Memory B cell (primary cell): ENCODE measurements around the gene WRAP73.

Experiments used
- ATAC-seq: fragments of 150-1000 bp; cut with Tn5 transposase; 2 replicates; pipeline ENCODE4 v1.10.0; 2021; ENCODE audit warnings: low read depth, mild to moderate bottlenecking, moderate library complexity
- DNase-seq, 2 donors: peaks; one replicate each; pipeline ENCODE4 v3.0.0; 2022; ENCODE audit warnings: low spot score in 2 of 2
- H3K27ac Mint-ChIP-seq: one replicate; pipeline ENCODE4 v1.8.0; 2022; ENCODE audit warnings: mild to moderate bottlenecking, moderate library complexity, mixed read lengths
- H3K27me3 Mint-ChIP-seq: one replicate; pipeline ENCODE4 v1.8.0; 2022; ENCODE audit warnings: mixed read lengths
- H3K36me3 Mint-ChIP-seq: one replicate; pipeline ENCODE4 v1.8.0; 2022; ENCODE audit warnings: mild to moderate bottlenecking, mixed read lengths
- H3K4me1 Mint-ChIP-seq: one replicate; pipeline ENCODE4 v1.8.0; 2022; ENCODE audit warnings: mixed read lengths
- H3K4me3 Mint-ChIP-seq: one replicate; pipeline ENCODE4 v1.8.0; 2022; ENCODE audit warnings: mild to moderate bottlenecking, moderate library complexity, mixed read lengths
- H3K9me3 Mint-ChIP-seq: one replicate; pipeline ENCODE4 v1.8.0; 2022; ENCODE audit warnings: mixed read lengths

WRAP73 gene

GRCh38 chr1:3677484-3677883 lies 27.6 kb upstream of the WRAP73 start:
- ATAC-seq (peak; percentile 21), DNase-seq (no peak)
- Mint-ChIP-seq H3K27me3 (no peaks in the 10 kb centered on the region), H3K4me3 (peak overlapping the region; percentile 67), H3K9me3 (peaks cover 2% of the 10 kb centered on the region), H3K36me3 (no peaks in the 10 kb centered on the region), H3K4me1 (peaks cover 56% of the 10 kb centered on the region), H3K27ac (peak overlapping the region; percentile 86)

GRCh38 chr1:3676581-3677470 lies 26.9 kb upstream of the WRAP73 start:
- ATAC-seq (peak; percentile 10), DNase-seq (no peak)
- peak overlapping the region; percentile 86 for H3K27ac Mint-ChIP-seq
- H3K4me3 Mint-ChIP-seq, result peak overlapping the region; percentile 67
- H3K36me3 Mint-ChIP-seq, result no peaks in the 10 kb centered on the region
- peaks cover 62% of the 10 kb centered on the region for H3K4me1 Mint-ChIP-seq
- H3K9me3 Mint-ChIP-seq, result peaks cover 2% of the 10 kb centered on the region
- no peaks in the 10 kb centered on the region for H3K27me3 Mint-ChIP-seq

GRCh38 chr1:3675436-3675835 lies 25.5 kb upstream of the WRAP73 start:
- Mint-ChIP-seq H3K27me3 (no peaks in the 10 kb centered on the region), H3K36me3 (no peaks in the 10 kb centered on the region), H3K4me1 (peaks cover 61% of the 10 kb centered on the region), H3K4me3 (peak overlapping the region; percentile 66), H3K27ac (peak overlapping the region; percentile 86), H3K9me3 (peaks cover 2% of the 10 kb centered on the region)
- no peak for ATAC-seq
- DNase-seq, result no peak

DNA sequence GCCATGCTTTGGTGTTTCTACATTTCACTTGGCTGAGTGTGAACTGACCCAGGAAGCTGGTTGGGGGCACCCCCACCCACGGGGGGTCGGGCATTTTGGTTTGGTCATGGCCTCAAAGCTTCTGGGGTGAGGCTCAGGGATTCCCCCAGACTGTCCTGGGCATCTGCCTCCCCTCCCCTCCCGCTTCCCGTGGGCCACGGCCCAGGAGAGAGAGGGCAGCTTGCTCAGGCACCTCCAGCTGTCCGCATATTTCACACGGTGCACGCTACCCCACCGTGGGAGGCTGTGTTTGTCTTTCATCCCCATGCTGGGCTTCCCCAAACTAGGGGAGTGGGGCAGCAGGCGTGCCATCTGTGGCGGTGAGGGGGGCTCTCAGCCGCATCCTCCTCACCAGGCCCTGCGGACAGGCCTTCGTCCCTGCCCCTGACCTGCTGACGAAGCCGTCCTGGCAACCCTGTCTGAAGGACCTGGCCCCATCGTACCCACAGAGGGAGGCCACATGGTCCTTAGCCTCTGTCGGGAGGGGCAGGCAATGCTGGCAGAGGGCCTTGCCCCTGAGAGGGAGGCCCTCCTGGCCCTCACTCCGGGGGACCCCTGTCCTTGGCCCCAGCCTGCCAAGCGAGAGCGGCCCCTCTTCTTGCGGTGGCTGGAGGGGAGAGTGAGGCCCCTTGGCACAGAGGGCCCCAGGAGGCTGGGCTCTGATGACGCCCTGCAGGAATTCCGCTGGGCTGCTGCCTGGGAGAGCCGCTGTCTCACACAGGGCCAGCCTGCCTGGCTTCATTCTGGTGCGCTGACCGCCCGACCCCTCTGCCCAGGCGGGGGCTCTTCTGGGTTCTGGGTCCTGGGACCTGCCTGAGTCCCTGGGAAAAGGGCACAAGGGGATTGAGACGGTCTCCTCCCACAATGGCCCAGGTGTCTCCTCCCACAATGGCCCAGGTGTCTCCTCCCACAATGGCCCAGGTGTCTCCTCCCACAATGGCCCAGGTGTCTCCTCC lies 24.5 kb upstream of the WRAP73 start:
- H3K27me3 Mint-ChIP-seq, result no peaks in the 10 kb centered on the region
- DNase-seq (no peak), ATAC-seq (no peak)
- peak overlapping the region; percentile 98 for H3K27ac Mint-ChIP-seq
- H3K36me3 Mint-ChIP-seq, result no peaks in the 10 kb centered on the region
- peaks cover 54% of the 10 kb centered on the region for H3K4me1 Mint-ChIP-seq
- H3K9me3 Mint-ChIP-seq, result no peaks in the 10 kb centered on the region
- peak overlapping the region; percentile 81 for H3K4me3 Mint-ChIP-seq

- Mint-ChIP-seq H3K27ac (peak overlapping the region; percentile 98), H3K4me3 (peak overlapping the region; percentile 81), H3K4me1 (peaks cover 48% of the 10 kb centered on the region), H3K27me3 (no peaks in the 10 kb centered on the region), H3K36me3 (no peaks in the 10 kb centered on the region), H3K9me3 (no peaks in the 10 kb centered on the region)
- ATAC-seq, result peak; percentile 71
- peak in 1 of 2 donors; percentile 45 for DNase-seq
These were observed 23.6 kb upstream of the WRAP73 start for GRCh38 chr1:3673381-3674099.

- no peaks in the 10 kb centered on the region for H3K27me3 Mint-ChIP-seq
- DNase-seq (no peak), ATAC-seq (no peak)
- peaks cover 51% of the 10 kb centered on the region for H3K4me1 Mint-ChIP-seq
- H3K4me3 Mint-ChIP-seq, result peak overlapping the region; percentile 81
- no peaks in the 10 kb centered on the region for H3K36me3 Mint-ChIP-seq
- no peaks in the 10 kb centered on the region for H3K9me3 Mint-ChIP-seq
- peak overlapping the region; percentile 98 for H3K27ac Mint-ChIP-seq
These were observed 23.1 kb upstream of the WRAP73 start for GRCh38 chr1:3672971-3673361.

DNA sequence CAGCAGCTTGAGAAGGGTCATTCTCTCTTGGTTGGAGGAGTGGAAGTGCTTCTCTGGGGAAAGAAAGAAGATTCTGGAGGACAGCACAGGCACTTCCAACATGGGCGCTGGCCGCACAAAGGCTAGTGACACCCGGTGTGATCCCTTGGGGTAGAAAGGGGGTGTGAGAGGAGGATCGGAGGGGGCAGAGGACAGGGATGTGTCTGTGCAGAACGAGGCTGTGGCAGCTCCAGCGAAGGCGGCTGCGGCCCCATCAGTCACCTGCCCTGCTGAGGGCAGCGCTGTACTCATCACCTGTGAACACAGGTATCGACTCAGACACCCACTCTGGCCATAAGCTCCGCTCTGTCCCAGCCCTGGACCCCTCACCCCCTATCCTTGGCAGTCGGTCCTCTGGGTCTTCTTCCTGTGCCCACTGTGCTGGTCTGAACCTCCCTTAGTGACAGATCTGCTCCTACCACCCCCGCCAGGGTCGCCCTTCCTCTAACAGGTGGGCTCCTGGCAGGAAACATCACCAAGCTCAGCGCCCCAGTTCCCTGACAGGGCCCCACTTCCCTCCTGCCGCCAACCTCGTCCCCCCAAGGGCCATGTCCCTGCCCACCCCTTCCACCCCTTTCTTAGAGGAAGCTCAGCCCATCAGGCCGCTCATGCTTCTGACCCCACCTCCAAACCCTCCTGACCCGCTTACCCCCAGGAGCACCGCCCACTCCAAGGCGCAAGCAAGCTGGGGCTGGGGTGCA lies 22.5 kb upstream of the WRAP73 start:
- DNase-seq, result no peak
- Mint-ChIP-seq H3K4me3 (peak overlapping the region; percentile 81), H3K27me3 (no peaks in the 10 kb centered on the region), H3K9me3 (no peaks in the 10 kb centered on the region), H3K4me1 (peaks cover 48% of the 10 kb centered on the region), H3K27ac (peak overlapping the region; percentile 98), H3K36me3 (no peaks in the 10 kb centered on the region)
- ATAC-seq, result no peak

DNA sequence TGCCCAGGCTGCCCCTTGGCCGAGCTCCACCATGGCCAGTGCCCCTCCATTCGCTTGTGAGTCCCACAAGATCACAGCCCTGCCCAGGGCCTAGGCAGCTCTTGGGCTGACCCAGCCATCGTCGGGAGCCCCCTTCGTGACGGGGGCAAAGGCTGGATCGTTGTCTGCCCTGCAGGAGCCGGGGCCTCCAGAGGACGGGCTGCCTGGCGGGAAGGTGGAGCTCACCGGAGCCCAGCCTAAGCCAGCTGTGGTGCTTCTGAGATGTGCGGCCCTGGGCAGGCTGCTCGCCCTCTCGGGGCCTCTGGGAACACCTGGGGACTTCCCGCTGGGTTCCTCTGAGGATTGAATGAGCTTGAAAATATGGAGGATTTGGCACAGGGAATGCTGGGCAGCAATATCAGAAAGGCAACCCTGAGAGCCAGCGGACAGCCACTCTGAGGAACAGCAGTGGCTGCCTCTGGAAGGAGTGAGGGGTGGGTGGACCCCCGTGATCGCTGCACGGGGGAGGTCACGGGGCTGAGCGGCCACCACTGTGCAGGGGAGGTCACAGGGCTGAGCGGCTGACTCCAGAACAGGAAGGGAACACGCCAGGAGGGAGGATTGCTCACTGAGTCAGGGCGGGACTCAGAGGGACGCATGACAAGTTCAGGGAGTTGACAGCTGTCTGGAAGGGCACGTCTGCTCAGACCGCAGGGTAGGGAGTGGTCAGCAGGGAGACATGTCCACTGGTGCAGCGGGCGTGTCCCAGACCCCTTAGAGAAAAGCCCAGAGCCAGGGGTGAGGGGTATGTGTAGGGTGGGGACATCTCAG lies 21.7 kb upstream of the WRAP73 start:
- Mint-ChIP-seq H3K4me1 (peaks cover 48% of the 10 kb centered on the region), H3K36me3 (no peaks in the 10 kb centered on the region), H3K9me3 (no peaks in the 10 kb centered on the region), H3K27me3 (no peaks in the 10 kb centered on the region), H3K27ac (peak overlapping the region; percentile 58), H3K4me3 (peak overlapping the region; percentile 40)
- ATAC-seq (no peak), DNase-seq (no peak)

DNA sequence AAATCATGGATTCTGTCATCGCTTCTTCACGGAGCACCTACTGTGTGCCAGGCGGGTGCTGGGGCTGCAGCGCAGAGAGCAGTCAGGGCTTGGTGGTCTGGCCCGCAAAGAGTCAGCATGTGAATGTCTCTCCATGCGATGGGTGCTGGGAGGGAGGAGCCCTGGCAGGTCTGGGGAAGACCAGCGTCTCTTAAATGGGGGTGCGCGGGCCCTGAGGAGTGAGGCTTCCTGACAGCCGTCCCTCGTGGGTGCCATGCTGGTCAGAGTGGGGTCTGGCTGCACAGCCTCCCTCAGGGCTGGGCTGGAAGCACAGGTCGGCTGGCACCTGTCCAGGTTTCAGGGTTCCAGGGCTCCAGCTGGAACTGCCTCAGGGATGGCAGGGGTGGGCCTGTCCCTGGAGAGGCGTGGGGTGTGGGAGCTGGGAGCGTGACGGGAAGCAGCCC lies 20.9 kb upstream of the WRAP73 start:
- Mint-ChIP-seq H3K4me1 (peaks cover 48% of the 10 kb centered on the region), H3K36me3 (no peaks in the 10 kb centered on the region), H3K9me3 (no peaks in the 10 kb centered on the region), H3K4me3 (no peak overlapping the region), H3K27me3 (no peaks in the 10 kb centered on the region), H3K27ac (peak overlapping the region; percentile 58)
- ATAC-seq (no peak), DNase-seq (no peak)

GRCh38 chr1:3669971-3670431 lies 20.1 kb upstream of the WRAP73 start:
- no peak for ATAC-seq
- H3K36me3 Mint-ChIP-seq, result no peaks in the 10 kb centered on the region
- H3K27ac Mint-ChIP-seq, result no peak overlapping the region

GRCh38 chr1:3669421-3669821 lies 19.5 kb upstream of the WRAP73 start:
- H3K27ac Mint-ChIP-seq, result no peak overlapping the region
- DNase-seq (no peak), ATAC-seq (no peak)
- H3K9me3 Mint-ChIP-seq, result no peaks in the 10 kb centered on the region
- no peaks in the 10 kb centered on the region for H3K27me3 Mint-ChIP-seq
- H3K4me3 Mint-ChIP-seq, result no peak overlapping the region
- H3K4me1 Mint-ChIP-seq, result peaks cover 54% of the 10 kb centered on the region
- no peaks in the 10 kb centered on the region for H3K36me3 Mint-ChIP-seq

More at GRCh38 chr1:3669971-3670431, 20.1 kb upstream of the WRAP73 start:
- DNase-seq, result no peak
- Mint-ChIP-seq H3K4me1 (peaks cover 48% of the 10 kb centered on the region), H3K27me3 (no peaks in the 10 kb centered on the region), H3K9me3 (no peaks in the 10 kb centered on the region), H3K4me3 (no peak overlapping the region)

DNA sequence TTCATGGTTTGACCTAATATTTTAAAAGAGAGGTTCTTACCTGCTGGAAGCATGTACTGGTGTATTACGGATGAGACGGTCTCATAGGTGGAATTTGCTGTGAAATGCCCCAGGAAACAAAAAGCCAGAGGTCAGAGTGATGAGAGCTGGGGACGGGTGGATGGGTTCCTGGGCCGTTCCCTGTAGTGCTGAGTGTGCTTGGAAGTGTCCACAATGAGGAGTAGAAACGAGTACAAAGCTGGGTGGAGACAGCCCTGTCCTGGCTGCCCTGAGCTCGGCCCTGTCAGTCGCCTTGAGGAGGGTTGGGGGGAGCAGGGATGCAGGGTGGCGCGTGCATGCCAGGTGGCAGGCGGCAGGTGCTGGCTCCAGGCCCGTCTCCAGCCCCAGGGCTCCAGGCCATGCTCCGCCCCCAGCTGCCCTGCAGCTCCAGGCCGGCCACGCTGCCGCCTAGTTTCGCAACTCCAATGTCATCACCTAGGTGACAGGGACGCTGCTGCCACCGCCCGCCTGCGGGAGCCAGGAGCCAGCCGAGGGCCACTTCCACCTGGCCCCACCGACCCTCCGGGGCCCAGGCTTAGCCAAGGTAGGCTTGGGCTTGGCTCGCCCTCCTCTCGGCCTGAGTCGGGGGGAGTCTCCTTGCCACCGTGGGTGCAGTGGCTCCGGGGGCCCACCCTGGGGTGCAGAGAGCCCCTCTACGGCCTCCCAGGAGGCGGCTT lies 18.8 kb upstream of the WRAP73 start:
- no peak for ATAC-seq
- Mint-ChIP-seq H3K36me3 (no peaks in the 10 kb centered on the region), H3K4me3 (no peak overlapping the region), H3K9me3 (no peaks in the 10 kb centered on the region), H3K4me1 (peaks cover 56% of the 10 kb centered on the region), H3K27ac (peak overlapping the region; percentile 94), H3K27me3 (no peaks in the 10 kb centered on the region)
- DNase-seq, result no peak
